ENCODE measurements around the gene APBB2. TPM values are rescaled to one million over a fixed set of nuclear protein-coding genes. Genes with fewer than 3 reads are reported as not detected.

Gene APBB2
- total and polyA plus RNA-seq, 10 of the 15 experiments (the other 5 are each of a cell fraction or from before 2014, with no cell fraction given) = 2.7 to 24.6 (median 19.0) TPM

GRCh38 chr4:41143311-41144039 lies 70.9 kb downstream of the APBB2 start:
- Histone ChIP-seq H3K4me3 (no peak overlapping the region), H3K36me3 (ENCODE audit: control insufficient read depth in 2 of 2, insufficient read depth in 2 of 2, low read length in 1 of 2) (no peaks in the 10 kb centered on the region), H3K9ac (ENCODE audit: control insufficient read depth, insufficient read depth, low read length) (no peak overlapping the region), H4K20me1 (ENCODE audit: control insufficient read depth, insufficient read depth) (no peaks in the 10 kb centered on the region), H3K79me2 (ENCODE audit: control insufficient read depth, insufficient read depth, low read length) (peaks cover 19% of the 10 kb centered on the region), H3K27me3 (replicated peaks in 1 of 2; ENCODE audit: control insufficient read depth in 2 of 2, insufficient read depth in 2 of 2, low read length in 1 of 2) (no peaks in the 10 kb centered on the region), H2AFZ (ENCODE audit: control insufficient read depth, low read depth, low read length) (no peak overlapping the region), H3K27ac (ENCODE audit: control insufficient read depth, insufficient read depth) (no peak overlapping the region), H3K4me1 (ENCODE audit: control insufficient read depth, insufficient read depth, low read length) (peaks cover 21% of the 10 kb centered on the region), H3K4me2 (ENCODE audit: control insufficient read depth, insufficient read depth) (no peak overlapping the region), H3K9me3 (replicated peaks; ENCODE audit: control insufficient read depth, insufficient read depth, low read length) (no peaks in the 10 kb centered on the region; the same call in 2 of the 3 replicates)
- POLR2A ChIA-PET = no interaction called here
- WGBS (ENCODE audit: insufficient coverage, insufficient replicate concordance, low lambda C conversion rate, missing lambda C conversion rate) = 49% methylated on average over 6 of the region's 6 CpGs
- RAD21 ChIA-PET (ENCODE audit: unreplicated experiment) = interaction anchor here (1.1 to 1.2 kb wide), 3 partner anchors 33 to 77 kb away, joined by 3 to 4 read pairs (median 3); no protein-coding TSS in a partner anchor
- in situ Hi-C loops (cut with MboI) = no loop called here
- FAIRE-seq (no peak), DNase-seq (ENCODE audit: low read depth, low spot score) (no peak), ATAC-seq (no peak)
- SMC1A ChIA-PET (ENCODE audit: uncharacterized antibody, unreplicated experiment) = interaction anchor here (0.7 to 1.9 kb wide), 8 partner anchors 11 to 167 kb away, joined by 3 to 6 read pairs (median 4); partner anchors contain the start of gene APBB2
- CTCF ChIA-PET = interaction anchor here (1.0 kb wide), 1 partner anchor 14 kb away, joined by 3 read pairs; no protein-coding TSS in a partner anchor
- intact Hi-C loops (cut with micrococcal nuclease; ENCODE audit: unreplicated experiment) = no loop called here
- BruUV-seq (replicated peaks) = no TSS peak
- no peak for TF ChIP-seq IRF5 (IDR thresholded peaks at IDR 0.05; ENCODE audit: borderline replicate concordance)
- TF ChIP-seq IKZF1 (conservative IDR thresholded peaks at IDR 0.05) = no peak
- TF ChIP-seq YBX1 (IDR thresholded peaks at IDR 0.05) = no peak
- TF ChIP-seq NFYA (IDR thresholded peaks at IDR 0.05; ENCODE audit: borderline replicate concordance, low read depth, low read length) = no peak
- no peak for TF ChIP-seq NFYB (IDR thresholded peaks at IDR 0.05; ENCODE audit: insufficient read depth, low read depth, low read length)
- TF ChIP-seq NRF1 (conservative IDR thresholded peaks at IDR 0.05; ENCODE audit: low read depth, low read length) = no peak
- no peak for TF ChIP-seq ZZZ3 (IDR thresholded peaks at IDR 0.05; ENCODE audit: control insufficient read depth, insufficient read length, low read depth)
- TF ChIP-seq CHD2 (IDR thresholded peaks at IDR 0.05; ENCODE audit: borderline replicate concordance, low read depth, low read length) = no peak
- TF ChIP-seq ZBTB4 (CRISPR knock-in tag; IDR thresholded peaks at IDR 0.05) = no peak
- no peak for TF ChIP-seq RFX5 (IDR thresholded peaks at IDR 0.05; ENCODE audit: low read depth, low read length)
- no peak for TF ChIP-seq LARP7 (IDR thresholded peaks at IDR 0.05)
- no peak for TF ChIP-seq RBBP5 (conservative IDR thresholded peaks at IDR 0.05)
- no peak for TF ChIP-seq SIN3A (IDR thresholded peaks at IDR 0.05; ENCODE audit: low read depth, low read length)
